GM23338 (cell line): ENCODE data around the gene ASS1. TPM values are rescaled to one million over a fixed set of nuclear protein-coding genes. Genes with fewer than 3 reads are reported as not detected.

ENCODE experiments used
- ATAC-seq: fragments of 200-7000 bp; cut with Tn5 transposase; 3 replicates; pipeline ENCODE4 v1.9.1; 2020
- DNase-seq: peaks from one replicate; pipeline ENCODE4 v3.0.0-alpha.2; 2015; ENCODE audit warnings: low spot score
- H2AFZ ChIP-seq: fragments of 200-600 bp; sonication (generic); 2 replicates; pipeline ENCODE4 v1.8.0; 2016; ENCODE audit warnings: antibody characterized with exemption, mild to moderate bottlenecking, moderate library complexity
- H3F3A ChIP-seq: fragments of 200-600 bp; sonication (generic); replicated peaks from 2 replicates; pipeline ENCODE4 v1.8.0; 2017; ENCODE audit warnings: antibody characterized with exemption, mixed run types, low read depth
- H3K27ac ChIP-seq: fragments of 200-600 bp; sonication (generic); 2 replicates; pipeline ENCODE4 v1.6.1; 2016; ENCODE audit warnings: low read depth
- H3K27me3 ChIP-seq: fragments of 200-600 bp; sonication (generic); 2 replicates; pipeline ENCODE4 v1.8.0; 2016; ENCODE audit warnings: mild to moderate bottlenecking, mixed run types, moderate library complexity; ENCODE audit not compliant: insufficient read depth
- H3K36me3 ChIP-seq: fragments of 200-600 bp; sonication (generic); 2 replicates; pipeline ENCODE4 v1.8.0; 2016; ENCODE audit warnings: mild to moderate bottlenecking; ENCODE audit not compliant: insufficient read depth
- H3K4me1 ChIP-seq: fragments of 200-600 bp; sonication (generic); 2 replicates; pipeline ENCODE4 v1.8.0; 2016; ENCODE audit warnings: mild to moderate bottlenecking, moderate library complexity; ENCODE audit not compliant: insufficient read depth
- H3K4me2 ChIP-seq: fragments of 200-600 bp; sonication (generic); 2 replicates; pipeline ENCODE4 v1.7.1; 2017; ENCODE audit warnings: mixed run types
- H3K4me3 ChIP-seq: fragments of 200-600 bp; sonication (generic); 2 replicates; pipeline ENCODE4 v1.6.1; 2016; ENCODE audit warnings: mixed run types
- H3K79me2 ChIP-seq: fragments of 200-600 bp; sonication (generic); replicated peaks from 2 replicates; pipeline ENCODE4 v1.8.0; 2017; ENCODE audit warnings: mild to moderate bottlenecking; ENCODE audit not compliant: insufficient read depth
- H3K9me2 ChIP-seq: fragments of 200-600 bp; sonication (generic); 2 replicates; pipeline ENCODE4 v1.8.0; 2017; ENCODE audit not compliant: insufficient read depth
- H4K20me1 ChIP-seq: fragments of 200-600 bp; sonication (generic); replicated peaks from 2 replicates; pipeline ENCODE4 v1.8.0; 2017; ENCODE audit warnings: mild to moderate bottlenecking; ENCODE audit not compliant: insufficient read depth
- H3K27ac Mint-ChIP-seq: 2 replicates; pipeline ENCODE4 v1.8.0; 2020; ENCODE audit warnings: inconsistent platforms, mild to moderate bottlenecking, moderate library complexity, mixed read lengths
- H3K27me3 Mint-ChIP-seq: 3 replicates; pipeline ENCODE4 v1.8.0; 2022; ENCODE audit warnings: low read depth, mild to moderate bottlenecking, moderate library complexity, mixed read lengths, inconsistent platforms; ENCODE audit not compliant: insufficient read depth, poor library complexity
- H3K36me3 Mint-ChIP-seq: 3 replicates; pipeline ENCODE4 v1.8.0; 2021; ENCODE audit warnings: low read depth, mild to moderate bottlenecking, inconsistent platforms, moderate library complexity, mixed read lengths
- H3K4me1 Mint-ChIP-seq: 3 replicates; pipeline ENCODE4 v1.8.0; 2020; ENCODE audit warnings: mild to moderate bottlenecking, inconsistent platforms, mixed read lengths
- H3K4me3 Mint-ChIP-seq: 3 replicates; pipeline ENCODE4 v1.8.0; 2021; ENCODE audit warnings: moderate library complexity, mild to moderate bottlenecking, inconsistent platforms, mixed read lengths
- H3K9me3 Mint-ChIP-seq: 3 replicates; pipeline ENCODE4 v1.8.0; 2020; ENCODE audit warnings: moderate library complexity, mild to moderate bottlenecking, inconsistent platforms, mixed read lengths
- CREB1 ChIP-seq: fragments of 250-450 bp; sonication (Bioruptor Pico); IDR thresholded peaks from 2 replicates; pipeline ENCODE4 v1.5.0; 2020; ENCODE audit warnings: low read depth, mild to moderate bottlenecking, moderate library complexity
- EZH2 ChIP-seq: fragments of 200-600 bp; sonication (generic); IDR thresholded peaks from one replicate; pipeline ENCODE4 v1.8.0; 2017; ENCODE audit warnings: antibody characterized with exemption, mild to moderate bottlenecking, low read depth; ENCODE audit not compliant: unreplicated experiment
- EZH2phosphoT487 ChIP-seq: fragments of 200-600 bp; sonication (generic); IDR thresholded peaks from one replicate; pipeline ENCODE4 v1.8.1; 2018; ENCODE audit warnings: antibody characterized with exemption; ENCODE audit not compliant: unreplicated experiment
- JUNB ChIP-seq: IDR thresholded peaks from one replicate; pipeline ENCODE4 v1.6.1; 2016; ENCODE audit warnings: antibody characterized with exemption; ENCODE audit not compliant: unreplicated experiment
- NANOG ChIP-seq: IDR thresholded peaks from 2 replicates; pipeline ENCODE4 v1.6.1; 2016; ENCODE audit warnings: antibody characterized with exemption, borderline replicate concordance
- POLR2AphosphoS5 ChIP-seq: IDR thresholded peaks from 2 replicates; pipeline ENCODE4 v1.6.1; 2016; ENCODE audit warnings: antibody characterized with exemption, low read depth
- STAT1 ChIP-seq: IDR thresholded peaks from one replicate; pipeline ENCODE4 v1.6.1; 2016; ENCODE audit warnings: antibody characterized with exemption; ENCODE audit not compliant: unreplicated experiment
- ZNF114 ChIP-seq: fragments of 250-450 bp; sonication (Bioruptor Pico); IDR thresholded peaks from 2 replicates; pipeline ENCODE4 v1.5.0; 2020; ENCODE audit warnings: mild to moderate bottlenecking, moderate library complexity
- ZNF331 ChIP-seq: fragments of 250-450 bp; sonication (Bioruptor Pico); IDR thresholded peaks from 2 replicates; pipeline ENCODE4 v1.5.0; 2020; ENCODE audit warnings: low read depth, mild to moderate bottlenecking, moderate library complexity
- polyA plus RNA-seq: library from polyadenylated mRNA; unstranded; fragments of >200 nt; fragmentation: Nextera tagmentation; extraction: Ambion mirVana; gene quantifications from 2 replicates; pipeline ENCODE4 v1.2.1, GENCODE V29; 2016
- total RNA-seq: library from RNA; depleted of rRNA; stranded (reverse); fragments of >200 nt; shearing (Covaris generic); gene quantifications from 2 replicates; pipeline ENCODE4 v1.2.3, GENCODE V29; 2014
- TF ChIP-seq, protein P1 (sequence below): IDR thresholded peaks from one replicate; pipeline ENCODE4 v1.6.1; 2018; ENCODE audit warnings: antibody characterized with exemption; ENCODE audit not compliant: unreplicated experiment
- TF ChIP-seq, protein P2 (sequence below): fragments of 250-450 bp; sonication (Bioruptor Pico); IDR thresholded peaks from 2 replicates; pipeline ENCODE4 v1.5.0; 2020; ENCODE audit warnings: mild to moderate bottlenecking, moderate library complexity

The ASS1 gene
- total and polyA plus RNA-seq, 2 experiments from 2014 or later: 65.8 to 103 TPM

DNA sequence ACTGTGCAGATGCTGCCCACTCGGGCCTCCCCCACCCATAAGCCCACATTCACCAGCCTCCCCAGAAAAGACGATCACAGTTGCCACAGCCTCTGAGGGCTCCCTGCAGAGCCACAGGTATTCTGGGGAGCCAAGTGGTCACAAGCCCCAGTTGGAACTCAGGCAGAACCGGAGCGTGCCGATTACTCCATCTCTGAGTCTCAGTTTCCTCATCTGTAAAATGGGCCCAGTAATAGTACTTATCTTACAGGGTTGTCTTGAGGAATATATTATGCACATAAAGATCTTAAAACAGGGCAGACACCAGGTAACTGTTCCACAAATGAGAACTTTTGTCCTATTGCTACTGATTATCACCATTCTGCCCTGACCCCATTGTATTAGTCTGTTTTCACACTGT is 77.0 kb downstream of the ASS1 start (continued):
- TF ChIP-seq, protein P1, sequence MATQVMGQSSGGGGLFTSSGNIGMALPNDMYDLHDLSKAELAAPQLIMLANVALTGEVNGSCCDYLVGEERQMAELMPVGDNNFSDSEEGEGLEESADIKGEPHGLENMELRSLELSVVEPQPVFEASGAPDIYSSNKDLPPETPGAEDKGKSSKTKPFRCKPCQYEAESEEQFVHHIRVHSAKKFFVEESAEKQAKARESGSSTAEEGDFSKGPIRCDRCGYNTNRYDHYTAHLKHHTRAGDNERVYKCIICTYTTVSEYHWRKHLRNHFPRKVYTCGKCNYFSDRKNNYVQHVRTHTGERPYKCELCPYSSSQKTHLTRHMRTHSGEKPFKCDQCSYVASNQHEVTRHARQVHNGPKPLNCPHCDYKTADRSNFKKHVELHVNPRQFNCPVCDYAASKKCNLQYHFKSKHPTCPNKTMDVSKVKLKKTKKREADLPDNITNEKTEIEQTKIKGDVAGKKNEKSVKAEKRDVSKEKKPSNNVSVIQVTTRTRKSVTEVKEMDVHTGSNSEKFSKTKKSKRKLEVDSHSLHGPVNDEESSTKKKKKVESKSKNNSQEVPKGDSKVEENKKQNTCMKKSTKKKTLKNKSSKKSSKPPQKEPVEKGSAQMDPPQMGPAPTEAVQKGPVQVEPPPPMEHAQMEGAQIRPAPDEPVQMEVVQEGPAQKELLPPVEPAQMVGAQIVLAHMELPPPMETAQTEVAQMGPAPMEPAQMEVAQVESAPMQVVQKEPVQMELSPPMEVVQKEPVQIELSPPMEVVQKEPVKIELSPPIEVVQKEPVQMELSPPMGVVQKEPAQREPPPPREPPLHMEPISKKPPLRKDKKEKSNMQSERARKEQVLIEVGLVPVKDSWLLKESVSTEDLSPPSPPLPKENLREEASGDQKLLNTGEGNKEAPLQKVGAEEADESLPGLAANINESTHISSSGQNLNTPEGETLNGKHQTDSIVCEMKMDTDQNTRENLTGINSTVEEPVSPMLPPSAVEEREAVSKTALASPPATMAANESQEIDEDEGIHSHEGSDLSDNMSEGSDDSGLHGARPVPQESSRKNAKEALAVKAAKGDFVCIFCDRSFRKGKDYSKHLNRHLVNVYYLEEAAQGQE: no peak
- TF ChIP-seq CREB1 (no peak), JUNB (no peak), POLR2AphosphoS5 (no peak)

DNA sequence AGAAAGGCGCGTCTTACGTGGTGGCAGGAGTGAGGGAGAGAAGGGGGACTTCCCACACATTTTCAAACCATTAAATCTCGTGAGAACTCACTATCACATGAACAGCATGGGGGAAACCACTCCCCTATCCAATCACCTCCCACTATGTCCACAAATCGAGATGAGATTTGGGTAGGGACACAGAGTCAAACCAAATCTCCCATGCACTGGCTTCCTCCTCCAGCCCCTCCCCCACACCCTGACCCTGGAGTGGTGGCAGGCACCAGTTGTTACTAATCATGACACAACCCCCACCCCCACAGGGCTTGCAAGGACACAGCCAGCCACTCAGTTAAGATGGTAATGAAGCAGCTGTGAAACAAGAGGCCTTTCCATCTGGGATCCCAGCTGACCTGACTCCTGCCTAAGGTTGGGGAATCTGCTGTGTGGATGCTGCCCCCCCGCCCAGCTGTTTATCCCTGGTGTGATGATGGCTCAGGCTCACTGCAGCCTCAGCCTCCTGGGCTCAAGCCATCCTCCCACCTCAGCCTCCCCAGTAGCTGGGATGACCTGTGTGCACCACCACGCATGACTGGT is 77.6 kb downstream of the ASS1 start:
- H2AFZ ChIP-seq: peak overlapping the region; percentile 59; the same call in 1 of the 2 replicates
- no peaks in the 10 kb centered on the region for H4K20me1 ChIP-seq
- DNase-seq (peak; percentile 87), ATAC-seq (peak; percentile 71)
- Mint-ChIP-seq H3K4me3 (peak overlapping the region; percentile 25; the same call in 1 of the 3 replicates), H3K36me3 (no peaks in the 10 kb centered on the region; the same call in 2 of the 3 replicates), H3K4me1 (peaks cover 33% of the 10 kb centered on the region), H3K27me3 (peaks cover 9% of the 10 kb centered on the region), H3K9me3 (peaks cover 4% of the 10 kb centered on the region; the same call in 1 of the 3 replicates), H3K27ac (peak overlapping the region; percentile 32; the same call in 1 of the 2 replicates)
- H3K27ac ChIP-seq: no peak overlapping the region
- H3F3A ChIP-seq: no peaks in the 10 kb centered on the region
- peak overlapping the region; percentile 55; the same call in 1 of the 2 replicates for H3K4me2 ChIP-seq
- H3K4me3 ChIP-seq: no peak overlapping the region
- peaks cover 29% of the 10 kb centered on the region for H3K4me1 ChIP-seq
- no peaks in the 10 kb centered on the region for H3K27me3 ChIP-seq
- H3K36me3 ChIP-seq: no peaks in the 10 kb centered on the region
- no peaks in the 10 kb centered on the region for H3K79me2 ChIP-seq
- no peaks in the 10 kb centered on the region for H3K9me2 ChIP-seq
- TF ChIP-seq, protein P2, sequence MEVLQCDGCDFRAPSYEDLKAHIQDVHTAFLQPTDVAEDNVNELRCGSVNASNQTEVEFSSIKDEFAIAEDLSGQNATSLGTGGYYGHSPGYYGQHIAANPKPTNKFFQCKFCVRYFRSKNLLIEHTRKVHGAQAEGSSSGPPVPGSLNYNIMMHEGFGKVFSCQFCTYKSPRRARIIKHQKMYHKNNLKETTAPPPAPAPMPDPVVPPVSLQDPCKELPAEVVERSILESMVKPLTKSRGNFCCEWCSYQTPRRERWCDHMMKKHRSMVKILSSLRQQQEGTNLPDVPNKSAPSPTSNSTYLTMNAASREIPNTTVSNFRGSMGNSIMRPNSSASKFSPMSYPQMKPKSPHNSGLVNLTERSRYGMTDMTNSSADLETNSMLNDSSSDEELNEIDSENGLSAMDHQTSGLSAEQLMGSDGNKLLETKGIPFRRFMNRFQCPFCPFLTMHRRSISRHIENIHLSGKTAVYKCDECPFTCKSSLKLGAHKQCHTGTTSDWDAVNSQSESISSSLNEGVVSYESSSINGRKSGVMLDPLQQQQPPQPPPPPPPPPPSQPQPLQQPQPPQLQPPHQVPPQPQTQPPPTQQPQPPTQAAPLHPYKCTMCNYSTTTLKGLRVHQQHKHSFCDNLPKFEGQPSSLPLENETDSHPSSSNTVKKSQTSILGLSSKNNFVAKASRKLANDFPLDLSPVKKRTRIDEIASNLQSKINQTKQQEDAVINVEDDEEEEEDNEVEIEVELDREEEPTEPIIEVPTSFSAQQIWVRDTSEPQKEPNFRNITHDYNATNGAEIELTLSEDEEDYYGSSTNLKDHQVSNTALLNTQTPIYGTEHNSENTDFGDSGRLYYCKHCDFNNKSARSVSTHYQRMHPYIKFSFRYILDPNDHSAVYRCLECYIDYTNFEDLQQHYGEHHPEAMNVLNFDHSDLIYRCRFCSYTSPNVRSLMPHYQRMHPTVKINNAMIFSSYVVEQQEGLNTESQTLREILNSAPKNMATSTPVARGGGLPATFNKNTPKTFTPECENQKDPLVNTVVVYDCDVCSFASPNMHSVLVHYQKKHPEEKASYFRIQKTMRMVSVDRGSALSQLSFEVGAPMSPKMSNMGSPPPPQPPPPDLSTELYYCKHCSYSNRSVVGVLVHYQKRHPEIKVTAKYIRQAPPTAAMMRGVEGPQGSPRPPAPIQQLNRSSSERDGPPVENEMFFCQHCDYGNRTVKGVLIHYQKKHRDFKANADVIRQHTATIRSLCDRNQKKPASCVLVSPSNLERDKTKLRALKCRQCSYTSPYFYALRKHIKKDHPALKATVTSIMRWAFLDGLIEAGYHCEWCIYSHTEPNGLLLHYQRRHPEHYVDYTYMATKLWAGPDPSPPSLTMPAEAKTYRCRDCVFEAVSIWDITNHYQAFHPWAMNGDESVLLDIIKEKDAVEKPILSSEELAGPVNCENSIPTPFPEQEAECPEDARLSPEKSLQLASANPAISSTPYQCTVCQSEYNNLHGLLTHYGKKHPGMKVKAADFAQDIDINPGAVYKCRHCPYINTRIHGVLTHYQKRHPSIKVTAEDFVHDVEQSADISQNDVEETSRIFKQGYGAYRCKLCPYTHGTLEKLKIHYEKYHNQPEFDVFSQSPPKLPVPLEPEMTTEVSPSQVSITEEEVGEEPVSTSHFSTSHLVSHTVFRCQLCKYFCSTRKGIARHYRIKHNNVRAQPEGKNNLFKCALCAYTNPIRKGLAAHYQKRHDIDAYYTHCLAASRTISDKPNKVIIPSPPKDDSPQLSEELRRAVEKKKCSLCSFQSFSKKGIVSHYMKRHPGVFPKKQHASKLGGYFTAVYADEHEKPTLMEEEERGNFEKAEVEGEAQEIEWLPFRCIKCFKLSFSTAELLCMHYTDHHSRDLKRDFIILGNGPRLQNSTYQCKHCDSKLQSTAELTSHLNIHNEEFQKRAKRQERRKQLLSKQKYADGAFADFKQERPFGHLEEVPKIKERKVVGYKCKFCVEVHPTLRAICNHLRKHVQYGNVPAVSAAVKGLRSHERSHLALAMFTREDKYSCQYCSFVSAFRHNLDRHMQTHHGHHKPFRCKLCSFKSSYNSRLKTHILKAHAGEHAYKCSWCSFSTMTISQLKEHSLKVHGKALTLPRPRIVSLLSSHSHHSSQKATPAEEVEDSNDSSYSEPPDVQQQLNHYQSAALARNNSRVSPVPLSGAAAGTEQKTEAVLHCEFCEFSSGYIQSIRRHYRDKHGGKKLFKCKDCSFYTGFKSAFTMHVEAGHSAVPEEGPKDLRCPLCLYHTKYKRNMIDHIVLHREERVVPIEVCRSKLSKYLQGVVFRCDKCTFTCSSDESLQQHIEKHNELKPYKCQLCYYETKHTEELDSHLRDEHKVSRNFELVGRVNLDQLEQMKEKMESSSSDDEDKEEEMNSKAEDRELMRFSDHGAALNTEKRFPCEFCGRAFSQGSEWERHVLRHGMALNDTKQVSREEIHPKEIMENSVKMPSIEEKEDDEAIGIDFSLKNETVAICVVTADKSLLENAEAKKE (CRISPR knock-in tag): no peak
- TF ChIP-seq NANOG (no peak), ZNF331 (peak; percentile 36; the same call in 1 of the 2 replicates), STAT1 (no peak), JUNB (no peak), EZH2 (no peak), ZNF114 (CRISPR knock-in tag) (no peak), EZH2phosphoT487 (no peak), POLR2AphosphoS5 (peak; percentile 36; the same call in 1 of the 2 replicates)
- TF ChIP-seq, protein P1: no peak
